ENCODE results near the gene ZNF793.

The ZNF793 gene

DNA sequence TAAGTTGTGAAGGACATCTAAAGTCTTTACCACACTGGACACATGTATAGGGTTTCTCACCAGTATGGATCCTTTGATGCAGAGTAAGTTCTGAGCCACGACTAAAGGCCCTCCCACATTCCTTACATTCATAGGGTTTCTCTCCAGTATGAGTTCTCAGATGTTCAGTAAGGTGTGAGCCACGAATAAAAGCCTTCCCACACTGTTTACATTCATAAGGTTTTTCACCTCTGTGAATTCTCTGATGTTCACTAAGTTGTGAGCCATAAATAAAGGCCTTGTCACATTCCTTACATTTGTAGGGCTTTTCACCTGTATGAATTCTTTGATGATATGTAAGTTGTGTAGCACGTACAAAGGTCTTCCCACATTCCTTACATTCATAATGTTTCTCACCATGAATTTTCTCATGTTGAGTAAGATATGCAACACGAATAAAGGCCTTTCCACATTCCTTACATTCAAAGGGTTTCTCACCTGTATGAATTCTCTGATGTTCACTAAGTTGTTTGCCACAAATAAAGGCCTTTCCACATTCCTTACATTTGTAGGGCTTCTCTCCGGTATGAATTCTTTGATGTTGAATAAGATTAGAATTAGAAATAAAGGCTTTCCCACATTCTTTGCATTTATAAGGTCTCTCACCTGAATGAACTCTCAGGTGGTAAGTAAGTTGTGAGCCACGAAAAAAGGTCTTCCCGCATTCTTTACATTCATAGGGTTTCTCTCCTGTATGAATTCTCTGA is 58.1 kb downstream of the ZNF793 start:
- DNase-seq (ENCODE audit: low read depth in 2 of 2, low spot score in 1 of 2): no peak

DNA sequence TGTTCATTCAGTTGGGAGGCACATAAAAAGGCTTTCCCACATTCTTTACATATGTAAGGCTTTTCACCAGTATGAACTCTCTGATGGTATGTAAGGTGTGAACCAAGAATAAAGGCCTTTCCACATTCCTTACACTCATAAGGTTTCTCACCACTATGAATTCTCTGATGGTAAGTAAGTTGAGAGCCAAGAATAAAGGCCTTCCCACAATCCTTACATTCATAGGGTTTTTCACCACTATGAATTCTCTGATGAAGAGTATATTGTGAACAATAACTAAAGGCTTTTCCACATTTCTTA is 58.6 kb downstream of the ZNF793 start:
- DNase-seq (ENCODE audit: low read depth in 2 of 2, low spot score in 1 of 2): no peak

DNA sequence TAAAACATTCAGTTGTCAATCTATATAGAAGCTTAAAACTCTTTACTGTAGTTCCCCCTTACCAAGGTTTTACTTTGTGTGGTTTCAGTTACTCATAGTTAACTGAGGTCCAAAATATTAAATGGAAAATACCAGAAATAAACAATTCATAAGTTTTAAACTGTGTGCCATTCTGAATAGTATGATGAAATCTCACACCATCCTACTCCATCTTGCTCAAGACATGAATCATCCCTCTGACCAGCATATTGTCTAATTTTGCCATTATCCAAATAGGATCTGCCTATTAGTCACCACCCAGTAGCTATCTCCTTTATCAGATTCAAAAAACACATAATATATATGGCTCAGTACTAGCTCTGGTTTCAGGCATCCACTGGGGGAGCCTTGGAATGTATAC is 65.5 kb downstream of the ZNF793 start:
- no peak for DNase-seq (ENCODE audit: low read depth in 2 of 2, low spot score in 1 of 2)

DNA sequence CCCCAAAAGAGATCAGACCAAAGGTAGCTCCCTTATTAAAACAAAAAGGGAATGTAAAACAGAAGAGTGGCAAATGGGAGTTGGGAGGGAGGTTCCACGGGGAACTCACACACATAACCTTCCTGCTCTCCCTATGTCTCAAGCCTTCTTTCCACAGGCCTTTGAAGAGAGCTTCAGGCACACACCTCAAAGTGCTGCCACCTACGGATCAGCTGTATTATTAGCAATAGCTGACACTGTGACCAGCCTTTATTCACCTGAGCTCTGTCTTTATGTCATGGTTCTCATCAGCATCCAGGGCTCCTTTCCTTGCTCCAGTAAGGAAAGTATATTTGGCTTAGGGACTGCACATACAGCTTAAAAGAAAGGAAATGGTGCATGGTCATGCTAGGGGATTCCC is 76.6 kb downstream of the ZNF793 start:
- no peak for DNase-seq (ENCODE audit: low read depth in 2 of 2, low spot score in 1 of 2)

All from stimulated activated CD8-positive, alpha-beta memory T cell treated with anti-CD3 and anti-CD28 coated beads, Interleukin-4, amount 100 ng/mL, for 4 hours (primary cell).